GM12878 (cell line): Measurements from ENCODE around the gene GALNT6. TPM values are rescaled to one million over a fixed set of nuclear protein-coding genes. Genes with fewer than 3 reads are reported as not detected.

Experiments used
- ATAC-seq: fragments of 200-7000 bp; cut with Tn5 transposase; 3 replicates; pipeline ENCODE4 v1.9.1; 2020; ENCODE audit warnings: mild to moderate bottlenecking, moderate library complexity
- BruUV-seq: library from RNA; stranded (reverse); fragments of 400-500 nt; replicated peaks from 2 replicates; lab custom pipeline; 2021; lab: Mats Ljungman, UMichigan
- CTCF ChIA-PET: fragments of 300-600 bp; sonication (Branson Sonifier 250); formaldehyde crosslinking; extraction: SDS; loops from one replicate; lab custom pipeline; 2021; ENCODE audit warnings: inconsistent platforms; lab: Yijun Ruan, JAX
- POLR2A ChIA-PET: fragments of 350-600 bp; formaldehyde crosslinking; extraction: SDS; loops from one replicate; lab custom pipeline; 2021; ENCODE audit warnings: inconsistent platforms; lab: Charles Lee
- RAD21 ChIA-PET: fragments of 300-600 bp; sonication (Branson Sonifier 250); formaldehyde crosslinking; loops from one replicate; lab custom pipeline; 2023; ENCODE audit warnings: antibody characterized with exemption; ENCODE audit not compliant: unreplicated experiment; lab: Charles Lee
- SMC1A ChIA-PET: fragments of 300-600 bp; sonication (Branson Sonifier 250); formaldehyde crosslinking; loops from one replicate; lab custom pipeline; 2023; ENCODE audit not compliant: unreplicated experiment, uncharacterized antibody; lab: Charles Lee
- DNase-seq: peaks from one replicate; pipeline ENCODE4 v3.0.0-alpha.2; 2011; ENCODE audit warnings: low read depth, low spot score
- FAIRE-seq: peaks from 3 replicates; lab custom pipeline; 2011; peaks lifted over from hg19 to GRCh38; lab: Jason Lieb, UNC
- H2AFZ ChIP-seq: 2 replicates; pipeline ENCODE4 v1.6.0; 2011; ENCODE audit warnings: low read depth, low read length, control low read depth; ENCODE audit not compliant: control insufficient read depth
- H3K27ac ChIP-seq: 2 replicates; pipeline ENCODE4 v1.5.1; 2011; ENCODE audit warnings: control low read depth; ENCODE audit not compliant: control insufficient read depth, insufficient read depth
- H3K27me3 ChIP-seq, 2 experiments: replicated peaks in 1 of 2; 2 replicates each; pipeline versions ENCODE4 v1.6.0 to v1.6.1; 2011; ENCODE audit warnings: low read length in 1 of 2; ENCODE audit not compliant: control insufficient read depth in 2 of 2, insufficient read depth in 2 of 2
- H3K36me3 ChIP-seq, 2 experiments: 2 replicates each; pipeline ENCODE4 v1.5.1; 2011; ENCODE audit warnings: low read length in 1 of 2; ENCODE audit not compliant: control insufficient read depth in 2 of 2, insufficient read depth in 2 of 2
- H3K4me1 ChIP-seq: 2 replicates; pipeline ENCODE4 v1.6.1; 2011; ENCODE audit warnings: mild to moderate bottlenecking, low read length, moderate library complexity, mixed read lengths; ENCODE audit not compliant: control insufficient read depth, insufficient read depth
- H3K4me2 ChIP-seq: 2 replicates; pipeline ENCODE4 v1.6.0; 2011; ENCODE audit warnings: control low read depth; ENCODE audit not compliant: control insufficient read depth, insufficient read depth
- H3K4me3 ChIP-seq: fragments of 200-600 bp; sonication (generic); 2 replicates; pipeline ENCODE4 v1.5.1; 2016
- H3K79me2 ChIP-seq: 2 replicates; pipeline ENCODE4 v1.6.0; 2011; ENCODE audit warnings: low read length; ENCODE audit not compliant: control insufficient read depth, insufficient read depth
- H3K9ac ChIP-seq: 2 replicates; pipeline ENCODE4 v1.8.0; 2011; ENCODE audit warnings: low read length, control low read depth, mixed read lengths; ENCODE audit not compliant: control insufficient read depth, insufficient read depth
- H3K9me3 ChIP-seq: replicated peaks from 3 replicates; pipeline ENCODE4 v1.5.1; 2011; ENCODE audit warnings: mild to moderate bottlenecking, low read length; ENCODE audit not compliant: control insufficient read depth, insufficient read depth
- H4K20me1 ChIP-seq: 2 replicates; pipeline ENCODE4 v1.6.0; 2011; ENCODE audit not compliant: control insufficient read depth, insufficient read depth
- BHLHE40 ChIP-seq, 2 experiments: fragments of 450-650 bp in 1 of 2; IDR thresholded peaks; 2 replicates each; pipeline ENCODE4 v1.6.1; 2011 to 2017; ENCODE audit warnings: low read depth in 2 of 2, borderline replicate concordance in 1 of 2, improper control_type of control experiment in 1 of 2, low read length in 1 of 2, mild to moderate bottlenecking in 1 of 2
- BMI1 ChIP-seq: fragments of 450-650 bp; IDR thresholded peaks from 2 replicates; pipeline ENCODE4 v1.6.1; 2016; ENCODE audit warnings: mild to moderate bottlenecking, moderate library complexity, borderline replicate concordance
- CBFB ChIP-seq: IDR thresholded peaks from 2 replicates; pipeline ENCODE4 v1.6.1; 2016; ENCODE audit warnings: antibody characterized with exemption, low read depth
- E4F1 ChIP-seq: fragments of 450-650 bp; IDR thresholded peaks from 2 replicates; pipeline ENCODE4 v1.6.1; 2018; ENCODE audit warnings: borderline replicate concordance, mild to moderate bottlenecking; ENCODE audit not compliant: partially characterized antibody
- IKZF2 ChIP-seq, 2 experiments: fragments of 450-650 bp; IDR thresholded peaks; 2 replicates each; pipeline ENCODE4 v1.6.1; 2017; ENCODE audit warnings: mild to moderate bottlenecking in 2 of 2, moderate library complexity in 2 of 2
- IRF3 ChIP-seq: fragments of 450-650 bp; IDR thresholded peaks from 2 replicates; pipeline ENCODE4 v1.6.1; 2014; ENCODE audit warnings: mild to moderate bottlenecking
- KAT2A ChIP-seq: conservative IDR thresholded peaks from 2 replicates; pipeline ENCODE4 v1.6.1; 2011; ENCODE audit warnings: low read depth, low read length; ENCODE audit not compliant: control insufficient read depth
- MEF2B ChIP-seq: fragments of 450-650 bp; IDR thresholded peaks from 2 replicates; pipeline ENCODE4 v1.6.1; 2018; ENCODE audit warnings: mild to moderate bottlenecking, moderate library complexity; ENCODE audit not compliant: partially characterized antibody, poor library complexity, severe bottlenecking
- PAX5 ChIP-seq: IDR thresholded peaks from 2 replicates; pipeline ENCODE4 v1.6.1; 2011; ENCODE audit warnings: low read depth, low read length, borderline replicate concordance
- PML ChIP-seq: IDR thresholded peaks from 2 replicates; pipeline ENCODE4 v1.6.1; 2012; ENCODE audit warnings: low read length, inconsistent platforms
- RAD21 ChIP-seq: IDR thresholded peaks from 2 replicates; pipeline ENCODE4 v1.6.1; 2011; ENCODE audit warnings: mild to moderate bottlenecking, low read depth, low read length, moderate library complexity; ENCODE audit not compliant: insufficient read depth
- RELA ChIP-seq: fragments of 450-650 bp; IDR thresholded peaks from 2 replicates; pipeline ENCODE4 v1.8.0; 2014; ENCODE audit warnings: borderline replicate concordance; ENCODE audit not compliant: partially characterized antibody
- SMAD5 ChIP-seq: IDR thresholded peaks from 2 replicates; pipeline ENCODE4 v1.6.1; 2016; ENCODE audit warnings: antibody characterized with exemption, low read depth
- SUPT20H ChIP-seq: IDR thresholded peaks from 2 replicates; pipeline ENCODE4 v1.6.1; 2011; ENCODE audit warnings: low read depth, mild to moderate bottlenecking, low read length, moderate library complexity, borderline replicate concordance; ENCODE audit not compliant: control insufficient read depth
- TCF7 ChIP-seq: IDR thresholded peaks from 2 replicates; pipeline ENCODE4 v1.6.1; 2014; ENCODE audit warnings: antibody characterized with exemption, borderline replicate concordance
- YBX1 ChIP-seq: fragments of 450-650 bp; IDR thresholded peaks from 2 replicates; pipeline ENCODE4 v1.6.1; 2016; ENCODE audit warnings: antibody characterized with exemption
- ZBTB33 ChIP-seq: fragments of 450-650 bp; IDR thresholded peaks from 2 replicates; pipeline ENCODE4 v1.6.1; 2017; ENCODE audit warnings: mild to moderate bottlenecking
- WGBS: methylation state at CpG from one replicate; pipeline ENCODE4 v1.1.6; 2016; ENCODE audit warnings: low lambda C conversion rate; ENCODE audit not compliant: insufficient replicate concordance, insufficient coverage; ENCODE audit errors: missing lambda C conversion rate; 5-methylcytosine and 5-hydroxymethylcytosine counted together
- in situ Hi-C: fragments of 300-500 bp; cut with MboI; formaldehyde crosslinking; loops from 9 replicates; pipeline ENCODE4 v1.14.3; 2018; ENCODE audit warnings: mixed read lengths
- intact Hi-C: fragments of 100-400 bp; cut with micrococcal nuclease; formaldehyde crosslinking; loops from one replicate; pipeline ENCODE4 v1.14.2; 2022; ENCODE audit not compliant: unreplicated experiment
- polyA plus RNA-seq, 11 experiments: library from polyadenylated mRNA; depleted of rRNA in 4 of 11; unstranded in 6 of 11; stranded (reverse) in 5 of 11; fragments of >200 nt; fragmentation: Nextera tagmentation in 4 of 11; fragmentation: Illumina TruSeq in 1 of 11; extraction: Ambion mirVana in 4 of 11; extraction: Trizol in 1 of 11; gene quantifications; 1 replicate in 1 of 11; 2 replicates in 10 of 11; pipeline versions ENCODE4 v1.2.1 to v1.2.3, GENCODE V29; 2011 to 2016; ENCODE audit warnings: inconsistent platforms in 2 of 11, missing spikeins in 2 of 11, low read depth in 1 of 11
- total RNA-seq, 4 experiments: library from RNA; depleted of rRNA in 3 of 4; stranded (reverse); fragments of >200 nt in 3 of 4; fragmentation: Illumina TruSeq in 1 of 4; extraction: Trizol in 1 of 4; gene quantifications; 2 replicates each; pipeline versions ENCODE4 v1.2.1 to v1.2.3, GENCODE V29; 2013 to 2021

The GALNT6 gene
- total and polyA plus RNA-seq, 10 of the 15 experiments (the other 5 are each of a cell fraction or from before 2014, with no cell fraction given) = 6.6 to 40.4 (median 23.7) TPM

GRCh38 chr12:51320311-51320694 lies 70.9 kb downstream of the GALNT6 start:
- Histone ChIP-seq H3K4me1 (peaks cover 42% of the 10 kb centered on the region), H3K9me3 (no peaks in the 10 kb centered on the region), H3K9ac (no peak overlapping the region), H4K20me1 (no peaks in the 10 kb centered on the region), H3K27ac (peak overlapping the region; percentile 68), H3K4me3 (no peak overlapping the region), H3K36me3 (no peaks in the 10 kb centered on the region), H3K27me3 (no peaks in the 10 kb centered on the region), H3K79me2 (peaks cover 31% of the 10 kb centered on the region), H2AFZ (no peak overlapping the region), H3K4me2 (peak overlapping the region; percentile 43)
- ChIA-PET POLR2A (interaction anchor here (0.6 to 1.2 kb wide), 5 partner anchors 9 to 753 kb away, joined by 3 to 7 read pairs (median 6); no protein-coding TSS in a partner anchor), CTCF (interaction anchor here (0.6 to 4.1 kb wide), 7 partner anchors 12 to 502 kb away, joined by 3 to 54 read pairs (median 4); partner anchors contain the start of gene SMAGP), RAD21 (interaction anchor here (0.8 to 3.1 kb wide), 3 partner anchors 12 to 21 kb away, joined by 3 to 22 read pairs (median 3); no protein-coding TSS in a partner anchor), SMC1A (interaction anchor here (1.0 to 7.3 kb wide), 7 partner anchors 12 to 67 kb away, joined by 3 to 58 read pairs (median 6); no protein-coding TSS in a partner anchor)
- 94% methylated on average over 4 of the region's 4 CpGs for WGBS
- BruUV-seq = no TSS peak
- in situ Hi-C loops (no loop called here), intact Hi-C loops (loop anchor here (10.0 kb wide), 1 partner anchor 556 kb away; the partner anchor contains the start of gene ATF1)
- no peak for TF ChIP-seq IRF3
- TF ChIP-seq SMAD5 = no peak
- TF ChIP-seq RELA = no peak
- TF ChIP-seq BMI1 = no peak
- TF ChIP-seq ZBTB33 = no peak
- TF ChIP-seq CBFB = no peak
- TF ChIP-seq BHLHE40 (IDR thresholded peaks at IDR 0.05; ENCODE audit: borderline replicate concordance in 1 of 2, low read depth in 2 of 2, low read length in 1 of 2) = no peak
- TF ChIP-seq KAT2A = no peak
- TF ChIP-seq E4F1 = no peak
- TF ChIP-seq MEF2B = no peak
- TF ChIP-seq PML = no peak
- no peak for TF ChIP-seq IKZF2 (IDR thresholded peaks at IDR 0.05)
- no peak for TF ChIP-seq PAX5
- TF ChIP-seq RAD21 = no peak
- TF ChIP-seq TCF7 = no peak
- no peak for TF ChIP-seq YBX1
- no peak for TF ChIP-seq SUPT20H
- ATAC-seq = no peak
- DNase-seq = no peak
- no peak for FAIRE-seq
